Neural cell (in vitro differentiated cells): ENCODE measurements around the gene TMEM131.

Experiments used
- EZH2 ChIP-seq: fragments of 200-600, 300-800 bp; shearing (Covaris generic), sonication (generic); IDR thresholded peaks from 2 replicates; pipeline ENCODE4 v1.6.1; 2014; ENCODE audit warnings: antibody characterized with exemption, low read length, borderline replicate concordance, mild to moderate bottlenecking; ENCODE audit not compliant: insufficient read depth, poor library complexity, severe bottlenecking
- RAD21 ChIP-seq: fragments of 450-650 bp; conservative IDR thresholded peaks from 2 replicates; pipeline ENCODE4 v1.6.1; 2014; ENCODE audit warnings: antibody characterized with exemption, mild to moderate bottlenecking, moderate library complexity

GRCh38 chr2:97779141-97779540 lies 216.6 kb downstream of the TMEM131 start:
- TF ChIP-seq RAD21 (no peak), EZH2 (no peak)
